Fibroblast of lung (primary cell): ENCODE results near the gene CTBS. TPM values are rescaled to one million over a fixed set of nuclear protein-coding genes. Genes with fewer than 3 reads are reported as not detected.

Experiments used
- DNase-seq, 2 donors: peaks; one replicate each; pipeline versions ENCODE4 v3.0.0 to v3.0.0-alpha.2; 2010; ENCODE audit warnings: low read depth in 2 of 2
- H2AFZ ChIP-seq: 2 replicates; pipeline ENCODE4 v1.5.1; 2012; ENCODE audit warnings: low read length, control low read depth, inconsistent platforms
- H3K27ac ChIP-seq: 2 replicates; pipeline ENCODE4 v1.5.1; 2011; ENCODE audit warnings: low read length, control low read depth; ENCODE audit not compliant: insufficient read depth
- H3K27me3 ChIP-seq: 2 replicates; pipeline ENCODE4 v1.5.1; 2011; ENCODE audit warnings: mild to moderate bottlenecking, low read length; ENCODE audit not compliant: control insufficient read depth, insufficient read depth
- H3K36me3 ChIP-seq: 2 replicates; pipeline ENCODE4 v1.5.1; 2011; ENCODE audit warnings: low read length; ENCODE audit not compliant: control insufficient read depth, insufficient read depth
- H3K4me1 ChIP-seq: 2 replicates; pipeline ENCODE4 v1.5.1; 2011; ENCODE audit warnings: low read length; ENCODE audit not compliant: control insufficient read depth, insufficient read depth; ENCODE audit errors: extremely low read depth
- H3K4me2 ChIP-seq: 2 replicates; pipeline ENCODE4 v1.5.1; 2011; ENCODE audit warnings: low read length, control low read depth; ENCODE audit not compliant: insufficient read depth; ENCODE audit errors: extremely low read depth
- H3K4me3 ChIP-seq, 4 experiments: fragments of 200-600 bp in 1 of 4; sonication (generic) in 1 of 4; replicated peaks in 1 of 4; 2 replicates each; pipeline ENCODE4 v1.5.1; 2011 to 2016; ENCODE audit warnings: low read length in 4 of 4, low read depth in 3 of 4, mild to moderate bottlenecking in 3 of 4, control low read depth in 2 of 4, inconsistent platforms in 1 of 4, mixed read lengths in 1 of 4; ENCODE audit not compliant: insufficient read depth in 1 of 4; ENCODE audit errors: control extremely low read depth in 1 of 4
- H3K79me2 ChIP-seq: 2 replicates; pipeline ENCODE4 v1.5.1; 2012; ENCODE audit warnings: mild to moderate bottlenecking, low read length, inconsistent platforms; ENCODE audit not compliant: control insufficient read depth, insufficient read depth
- H3K9ac ChIP-seq: 2 replicates; pipeline ENCODE4 v1.5.1; 2011; ENCODE audit warnings: mild to moderate bottlenecking, low read length, control low read depth; ENCODE audit not compliant: insufficient read depth
- H3K9me3 ChIP-seq: 2 replicates; pipeline ENCODE4 v1.5.1; 2012; ENCODE audit warnings: low read depth, low read length; ENCODE audit not compliant: control insufficient read depth, insufficient read depth
- H4K20me1 ChIP-seq: 2 replicates; pipeline ENCODE4 v1.5.1; 2011; ENCODE audit warnings: low read length; ENCODE audit not compliant: control insufficient read depth, insufficient read depth; ENCODE audit errors: extremely low read depth
- EZH2 ChIP-seq: IDR thresholded peaks from 2 replicates; pipeline ENCODE4 v1.5.1; 2012; ENCODE audit warnings: low read length, control low read depth, mild to moderate bottlenecking; ENCODE audit errors: missing control alignments
- polyA plus RNA-seq, 2 donors: library from polyadenylated mRNA; depleted of rRNA in 1 of 2; stranded (reverse) in 1 of 2; unstranded in 1 of 2; fragments of >200 nt; gene quantifications; 2 replicates each; pipeline ENCODE4 v1.2.1, GENCODE V29; 2011 to 2012; ENCODE audit warnings: missing spikeins in 1 of 2
- total RNA-seq: library from RNA; depleted of rRNA; stranded (reverse); fragments of >200 nt; gene quantifications from 2 replicates; pipeline ENCODE4 v1.2.1, GENCODE V29; 2014
- TF ChIP-seq, protein P1 (sequence below), 2 donors: IDR thresholded peaks in 1 of 2; conservative IDR thresholded peaks in 1 of 2; 1 replicate in 1 of 2; 2 replicates in 1 of 2; pipeline ENCODE4 v1.5.1; 2011 to 2012; ENCODE audit warnings: low read length in 2 of 2, control low read depth in 1 of 2, inconsistent platforms in 1 of 2, low read depth in 1 of 2, mild to moderate bottlenecking in 1 of 2

CTBS gene
- total and polyA plus RNA-seq, 2 donors (not counting 1 experiment from before 2014, with no cell fraction given): 10.1 to 35.5 TPM

- Histone ChIP-seq H4K20me1 (no peaks in the 10 kb centered on the region), H3K4me3 (peak overlapping the region in 3 of 4 experiments; percentile 48 to 75 (median 69)), H3K36me3 (no peaks in the 10 kb centered on the region), H3K79me2 (peaks cover 7% of the 10 kb centered on the region), H3K4me2 (peak overlapping the region; percentile 87), H3K27me3 (no peaks in the 10 kb centered on the region), H3K4me1 (peaks cover 2% of the 10 kb centered on the region), H3K9ac (no peak overlapping the region), H3K9me3 (no peaks in the 10 kb centered on the region), H3K27ac (no peak overlapping the region), H2AFZ (peak overlapping the region; percentile 98)
- TF ChIP-seq, protein P1, sequence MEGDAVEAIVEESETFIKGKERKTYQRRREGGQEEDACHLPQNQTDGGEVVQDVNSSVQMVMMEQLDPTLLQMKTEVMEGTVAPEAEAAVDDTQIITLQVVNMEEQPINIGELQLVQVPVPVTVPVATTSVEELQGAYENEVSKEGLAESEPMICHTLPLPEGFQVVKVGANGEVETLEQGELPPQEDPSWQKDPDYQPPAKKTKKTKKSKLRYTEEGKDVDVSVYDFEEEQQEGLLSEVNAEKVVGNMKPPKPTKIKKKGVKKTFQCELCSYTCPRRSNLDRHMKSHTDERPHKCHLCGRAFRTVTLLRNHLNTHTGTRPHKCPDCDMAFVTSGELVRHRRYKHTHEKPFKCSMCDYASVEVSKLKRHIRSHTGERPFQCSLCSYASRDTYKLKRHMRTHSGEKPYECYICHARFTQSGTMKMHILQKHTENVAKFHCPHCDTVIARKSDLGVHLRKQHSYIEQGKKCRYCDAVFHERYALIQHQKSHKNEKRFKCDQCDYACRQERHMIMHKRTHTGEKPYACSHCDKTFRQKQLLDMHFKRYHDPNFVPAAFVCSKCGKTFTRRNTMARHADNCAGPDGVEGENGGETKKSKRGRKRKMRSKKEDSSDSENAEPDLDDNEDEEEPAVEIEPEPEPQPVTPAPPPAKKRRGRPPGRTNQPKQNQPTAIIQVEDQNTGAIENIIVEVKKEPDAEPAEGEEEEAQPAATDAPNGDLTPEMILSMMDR (conservative IDR thresholded peaks at IDR 0.05 in 1 of 2, IDR thresholded peaks at IDR 0.05 in 1 of 2; ENCODE audit: low read depth in 1 of 2, low read length in 2 of 2): no peak
- TF ChIP-seq EZH2: no peak
- DNase-seq: no peak
Measured at GRCh38 chr1:84574936-84575335, 696 bp upstream of the CTBS start.

- peak in 1 of 2 donors; percentile 17 for DNase-seq
- H3K4me3 ChIP-seq: peak overlapping the region; percentile 67 to 85 (median 78)
- peaks cover 7% of the 10 kb centered on the region for H3K79me2 ChIP-seq
- H4K20me1 ChIP-seq: no peaks in the 10 kb centered on the region
- peaks cover 2% of the 10 kb centered on the region for H3K4me1 ChIP-seq
- H3K27ac ChIP-seq: peak overlapping the region; percentile 99
- H3K9me3 ChIP-seq: no peaks in the 10 kb centered on the region
- no peaks in the 10 kb centered on the region for H3K27me3 ChIP-seq
- TF ChIP-seq, protein P1 (conservative IDR thresholded peaks at IDR 0.05 in 1 of 2, IDR thresholded peaks at IDR 0.05 in 1 of 2; ENCODE audit: low read depth in 1 of 2, low read length in 2 of 2): no peak
- TF ChIP-seq EZH2: no peak
- no peaks in the 10 kb centered on the region for H3K36me3 ChIP-seq
- peak overlapping the region; percentile 86 for H2AFZ ChIP-seq
- H3K4me2 ChIP-seq: peak overlapping the region; percentile 94
- peak overlapping the region; percentile 98 for H3K9ac ChIP-seq
Measured at GRCh38 chr1:84573481-84573966, 716 bp downstream of the CTBS start.

DNA sequence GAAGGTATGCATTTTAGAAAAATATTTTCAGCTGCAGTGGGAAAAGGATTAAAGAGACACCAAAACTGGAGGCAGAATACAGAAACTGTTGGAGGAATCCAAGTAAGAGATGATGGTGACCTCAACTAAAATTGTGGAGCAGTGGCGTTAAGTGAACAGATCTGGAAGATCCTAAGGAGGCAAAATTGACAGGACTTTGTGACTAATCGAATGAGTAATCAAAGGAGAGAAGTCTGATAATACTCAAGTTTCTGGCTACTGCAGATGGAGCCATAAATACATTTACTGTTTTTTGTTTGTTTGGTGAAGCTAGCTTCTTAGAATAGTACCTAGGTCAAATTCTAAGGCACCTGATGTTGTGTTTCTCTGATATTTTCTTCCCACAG is 3.1 kb downstream of the CTBS start:
- H3K4me2 ChIP-seq: no peak overlapping the region
- no peak overlapping the region for H3K27ac ChIP-seq
- H2AFZ ChIP-seq: no peak overlapping the region
- H3K79me2 ChIP-seq: peaks cover 7% of the 10 kb centered on the region
- H4K20me1 ChIP-seq: no peaks in the 10 kb centered on the region
- peak in 1 of 2 donors; percentile 62 for DNase-seq
- peaks cover 1% of the 10 kb centered on the region for H3K36me3 ChIP-seq
- peaks cover 2% of the 10 kb centered on the region for H3K4me1 ChIP-seq
- TF ChIP-seq EZH2: no peak
- TF ChIP-seq, protein P1 (conservative IDR thresholded peaks at IDR 0.05 in 1 of 2, IDR thresholded peaks at IDR 0.05 in 1 of 2; ENCODE audit: low read depth in 1 of 2, low read length in 2 of 2): no peak
- no peak overlapping the region for H3K9ac ChIP-seq
- H3K4me3 ChIP-seq: no peak overlapping the region
- H3K9me3 ChIP-seq: no peaks in the 10 kb centered on the region
- no peaks in the 10 kb centered on the region for H3K27me3 ChIP-seq
